Endodermal cell (in vitro differentiated cells): ENCODE measurements around the gene OR6N1. TPM values are rescaled to one million over a fixed set of nuclear protein-coding genes. Genes with fewer than 3 reads are reported as not detected.

Source experiments
- DNase-seq: peaks from one replicate; pipeline ENCODE4 v3.0.0-alpha.2; 2017
- H3K27ac ChIP-seq: 2 replicates; pipeline ENCODE4 v1.5.1; 2013; ENCODE audit warnings: mild to moderate bottlenecking, low read depth, low read length, moderate library complexity
- H3K27me3 ChIP-seq: 2 replicates; pipeline ENCODE4 v1.6.1; 2013; ENCODE audit warnings: mild to moderate bottlenecking, low read length, moderate library complexity; ENCODE audit not compliant: insufficient read depth, control insufficient read depth, poor library complexity, severe bottlenecking
- H3K36me3 ChIP-seq: 2 replicates; pipeline ENCODE4 v1.7.0; 2013; ENCODE audit warnings: mild to moderate bottlenecking, low read length, moderate library complexity; ENCODE audit not compliant: control insufficient read depth, insufficient read depth
- H3K4me1 ChIP-seq: one replicate; pipeline ENCODE4 v1.7.0; 2013; ENCODE audit warnings: low read length; ENCODE audit not compliant: control insufficient read depth, insufficient read depth
- H3K4me3 ChIP-seq: 2 replicates; pipeline ENCODE4 v1.5.1; 2013; ENCODE audit warnings: mild to moderate bottlenecking, low read length, moderate library complexity
- H3K9ac ChIP-seq: 2 replicates; pipeline ENCODE4 v1.6.1; 2013; ENCODE audit warnings: mild to moderate bottlenecking, low read length, moderate library complexity; ENCODE audit not compliant: poor library complexity, severe bottlenecking; ENCODE audit errors: extremely low read depth
- H3K9me3 ChIP-seq: 2 replicates; pipeline ENCODE4 v1.6.1; 2013; ENCODE audit warnings: mild to moderate bottlenecking, low read length, moderate library complexity; ENCODE audit not compliant: control insufficient read depth
- H3K27ac Mint-ChIP-seq: 2 replicates; pipeline ENCODE4 v1.8.0; 2020; ENCODE audit warnings: mixed read lengths
- H3K27me3 Mint-ChIP-seq: 2 replicates; pipeline ENCODE4 v1.8.0; 2021; ENCODE audit warnings: mild to moderate bottlenecking, mixed read lengths; ENCODE audit not compliant: insufficient read depth
- H3K36me3 Mint-ChIP-seq: 2 replicates; pipeline ENCODE4 v1.8.0; 2020; ENCODE audit warnings: low read depth, mixed read lengths
- H3K4me1 Mint-ChIP-seq: 2 replicates; pipeline ENCODE4 v1.8.0; 2020; ENCODE audit warnings: mixed read lengths
- H3K4me3 Mint-ChIP-seq: 2 replicates; pipeline ENCODE4 v1.8.0; 2020; ENCODE audit warnings: mild to moderate bottlenecking, moderate library complexity, mixed read lengths
- H3K9me3 Mint-ChIP-seq: 2 replicates; pipeline ENCODE4 v1.8.0; 2020; ENCODE audit warnings: mild to moderate bottlenecking, mixed read lengths
- WGBS, 2 experiments: methylation state at CpG; one replicate each; pipeline versions ENCODE4 v1.1.5 to v1.1.7; 2013; ENCODE audit warnings: missing lambda C conversion rate in 2 of 2, mixed read lengths in 1 of 2; ENCODE audit not compliant: insufficient coverage in 1 of 2, insufficient read length in 1 of 2; 5-methylcytosine and 5-hydroxymethylcytosine counted together
- total RNA-seq, 2 donors: library from RNA; stranded (reverse); fragmentation: NEBNext Ultra II Directional in 1 of 2; extraction: Animal tissue kit (Norgen Biotek cat#: 25700) in 1 of 2; gene quantifications; 2 replicates in 1 of 2; 3 replicates in 1 of 2; pipeline ENCODE4 v1.2.1, GENCODE V29; 2021
- TF ChIP-seq, protein P1 (sequence below): fragments of 200-600 bp; sonication (generic); conservative IDR thresholded peaks from 2 replicates; pipeline ENCODE4 v1.5.0; 2021; ENCODE audit warnings: antibody characterized with exemption, mild to moderate bottlenecking

Gene OR6N1
- total RNA-seq, 2 donors from 2014 or later: not detected

DNA sequence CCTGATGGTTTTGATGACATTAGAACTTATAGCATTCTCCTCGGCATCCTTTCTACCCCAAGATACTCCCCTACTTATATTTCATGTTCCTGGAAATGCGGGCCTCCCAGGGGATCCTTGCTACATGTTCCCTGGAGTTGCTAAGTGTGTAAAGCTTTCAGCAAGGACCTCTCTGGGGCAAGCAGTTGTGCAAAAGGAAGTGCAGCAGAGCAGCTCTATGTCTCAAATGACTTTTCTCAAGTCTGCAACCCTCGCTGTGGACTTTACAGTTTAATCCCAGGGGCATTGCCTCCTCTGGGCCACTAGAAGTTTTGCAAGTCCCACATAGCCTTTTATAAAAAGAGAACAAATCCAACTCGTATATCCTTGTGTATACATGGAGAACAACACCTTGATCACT, 38.3 kb upstream of the OR6N1 start:
- no peaks in the 10 kb centered on the region for H3K9me3 Mint-ChIP-seq
- WGBS, 2 experiments: 89 to 94% methylated on average over 3 to 4 of the region's 4 CpGs
- H3K9ac ChIP-seq: no peak overlapping the region
- no peaks in the 10 kb centered on the region for H3K4me1 ChIP-seq
- H3K27ac Mint-ChIP-seq: no peak overlapping the region
- TF ChIP-seq, protein P1, sequence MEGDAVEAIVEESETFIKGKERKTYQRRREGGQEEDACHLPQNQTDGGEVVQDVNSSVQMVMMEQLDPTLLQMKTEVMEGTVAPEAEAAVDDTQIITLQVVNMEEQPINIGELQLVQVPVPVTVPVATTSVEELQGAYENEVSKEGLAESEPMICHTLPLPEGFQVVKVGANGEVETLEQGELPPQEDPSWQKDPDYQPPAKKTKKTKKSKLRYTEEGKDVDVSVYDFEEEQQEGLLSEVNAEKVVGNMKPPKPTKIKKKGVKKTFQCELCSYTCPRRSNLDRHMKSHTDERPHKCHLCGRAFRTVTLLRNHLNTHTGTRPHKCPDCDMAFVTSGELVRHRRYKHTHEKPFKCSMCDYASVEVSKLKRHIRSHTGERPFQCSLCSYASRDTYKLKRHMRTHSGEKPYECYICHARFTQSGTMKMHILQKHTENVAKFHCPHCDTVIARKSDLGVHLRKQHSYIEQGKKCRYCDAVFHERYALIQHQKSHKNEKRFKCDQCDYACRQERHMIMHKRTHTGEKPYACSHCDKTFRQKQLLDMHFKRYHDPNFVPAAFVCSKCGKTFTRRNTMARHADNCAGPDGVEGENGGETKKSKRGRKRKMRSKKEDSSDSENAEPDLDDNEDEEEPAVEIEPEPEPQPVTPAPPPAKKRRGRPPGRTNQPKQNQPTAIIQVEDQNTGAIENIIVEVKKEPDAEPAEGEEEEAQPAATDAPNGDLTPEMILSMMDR: no peak
- H3K27ac ChIP-seq: no peak overlapping the region
- H3K9me3 ChIP-seq: no peaks in the 10 kb centered on the region
- no peaks in the 10 kb centered on the region for H3K27me3 ChIP-seq
- no peak overlapping the region for H3K4me3 ChIP-seq
- H3K36me3 Mint-ChIP-seq: no peaks in the 10 kb centered on the region
- H3K27me3 Mint-ChIP-seq: no peaks in the 10 kb centered on the region
- DNase-seq: no peak
- no peaks in the 10 kb centered on the region for H3K36me3 ChIP-seq
- no peak overlapping the region for H3K4me3 Mint-ChIP-seq
- no peaks in the 10 kb centered on the region for H3K4me1 Mint-ChIP-seq

DNA sequence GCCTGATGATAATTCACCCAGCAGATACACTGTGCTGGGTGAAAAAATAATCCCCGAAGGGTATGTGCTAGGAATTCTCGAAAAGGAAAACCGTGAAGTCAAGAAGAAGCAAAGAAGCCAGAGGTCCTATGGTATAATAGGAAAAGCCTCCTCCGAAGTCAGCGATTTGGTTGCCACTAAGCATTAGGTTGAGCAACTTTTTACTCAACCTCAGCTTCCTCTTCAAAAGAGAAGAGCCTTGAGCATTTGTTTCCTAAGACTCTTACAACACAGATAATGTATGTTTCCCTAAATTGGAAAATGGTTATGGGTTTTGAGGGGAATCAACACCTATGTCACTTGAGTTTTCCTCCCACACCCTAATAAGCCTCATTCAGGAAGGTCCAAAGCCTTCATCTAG, 37.9 kb upstream of the OR6N1 start:
- Mint-ChIP-seq H3K4me1 (no peaks in the 10 kb centered on the region), H3K27ac (no peak overlapping the region), H3K36me3 (no peaks in the 10 kb centered on the region), H3K27me3 (no peaks in the 10 kb centered on the region), H3K4me3 (no peak overlapping the region), H3K9me3 (no peaks in the 10 kb centered on the region)
- DNase-seq: no peak
- TF ChIP-seq, protein P1: no peak
- WGBS, 2 experiments: 94% methylated on average over 5 of the region's 5 CpGs; no CpG with 5 or more reads in 1 of the 2 experiments
- no peaks in the 10 kb centered on the region for H3K4me1 ChIP-seq
- no peaks in the 10 kb centered on the region for H3K9me3 ChIP-seq
- H3K27me3 ChIP-seq: no peaks in the 10 kb centered on the region
- no peak overlapping the region for H3K4me3 ChIP-seq
- no peak overlapping the region for H3K9ac ChIP-seq
- no peaks in the 10 kb centered on the region for H3K36me3 ChIP-seq
- no peak overlapping the region for H3K27ac ChIP-seq

DNA sequence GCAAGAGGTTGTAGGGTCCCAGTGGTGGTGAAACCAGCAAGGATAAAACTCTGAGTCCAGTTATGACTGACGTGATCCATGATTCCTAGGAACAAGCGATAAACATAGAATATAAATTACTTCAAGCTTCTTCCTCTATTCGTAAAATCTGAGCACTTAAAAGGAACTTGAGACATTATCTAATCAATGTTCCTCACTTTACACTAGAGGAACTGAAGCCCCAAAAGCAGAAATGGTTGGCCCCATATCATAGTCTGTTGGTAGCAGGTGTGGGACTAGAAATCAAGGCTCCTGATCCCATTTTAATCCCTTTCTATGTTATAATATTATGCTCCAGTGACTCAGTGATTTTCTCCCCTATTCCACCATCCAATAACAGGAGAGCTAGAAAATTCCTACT, 37.3 kb upstream of the OR6N1 start:
- H3K27me3 ChIP-seq: no peaks in the 10 kb centered on the region
- Mint-ChIP-seq H3K27me3 (no peaks in the 10 kb centered on the region), H3K27ac (no peak overlapping the region), H3K9me3 (no peaks in the 10 kb centered on the region), H3K4me3 (no peak overlapping the region), H3K4me1 (no peaks in the 10 kb centered on the region), H3K36me3 (no peaks in the 10 kb centered on the region)
- TF ChIP-seq, protein P1: no peak
- H3K9ac ChIP-seq: no peak overlapping the region
- DNase-seq: no peak
- H3K36me3 ChIP-seq: no peaks in the 10 kb centered on the region
- H3K27ac ChIP-seq: no peak overlapping the region
- no peaks in the 10 kb centered on the region for H3K4me1 ChIP-seq
- 90 to 100% methylated on average over 1 to 3 of the region's 3 CpGs for WGBS, 2 experiments
- H3K4me3 ChIP-seq: no peak overlapping the region
- no peaks in the 10 kb centered on the region for H3K9me3 ChIP-seq
